ENCODE data around the gene POM121L12.

DNA sequence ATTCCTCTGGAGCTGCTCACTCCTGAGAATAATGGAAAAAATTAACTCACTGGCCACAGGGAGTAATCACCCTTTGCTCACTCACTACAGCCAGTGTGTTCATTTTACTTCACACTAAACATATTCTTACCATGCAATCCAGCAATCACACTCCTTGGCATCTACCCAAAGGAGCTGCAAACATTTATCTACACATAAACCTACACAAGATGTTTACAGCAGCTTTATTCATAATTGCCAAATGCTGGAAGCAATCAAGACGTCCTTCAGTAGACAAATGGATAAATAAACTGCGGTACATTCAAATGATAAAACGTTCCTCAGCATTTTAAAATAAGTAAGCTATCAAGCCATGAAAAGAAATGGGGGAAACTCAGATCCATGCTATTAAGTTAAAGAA lies 34.2 kb upstream of the POM121L12 start:
- TF ChIP-seq, protein P1, sequence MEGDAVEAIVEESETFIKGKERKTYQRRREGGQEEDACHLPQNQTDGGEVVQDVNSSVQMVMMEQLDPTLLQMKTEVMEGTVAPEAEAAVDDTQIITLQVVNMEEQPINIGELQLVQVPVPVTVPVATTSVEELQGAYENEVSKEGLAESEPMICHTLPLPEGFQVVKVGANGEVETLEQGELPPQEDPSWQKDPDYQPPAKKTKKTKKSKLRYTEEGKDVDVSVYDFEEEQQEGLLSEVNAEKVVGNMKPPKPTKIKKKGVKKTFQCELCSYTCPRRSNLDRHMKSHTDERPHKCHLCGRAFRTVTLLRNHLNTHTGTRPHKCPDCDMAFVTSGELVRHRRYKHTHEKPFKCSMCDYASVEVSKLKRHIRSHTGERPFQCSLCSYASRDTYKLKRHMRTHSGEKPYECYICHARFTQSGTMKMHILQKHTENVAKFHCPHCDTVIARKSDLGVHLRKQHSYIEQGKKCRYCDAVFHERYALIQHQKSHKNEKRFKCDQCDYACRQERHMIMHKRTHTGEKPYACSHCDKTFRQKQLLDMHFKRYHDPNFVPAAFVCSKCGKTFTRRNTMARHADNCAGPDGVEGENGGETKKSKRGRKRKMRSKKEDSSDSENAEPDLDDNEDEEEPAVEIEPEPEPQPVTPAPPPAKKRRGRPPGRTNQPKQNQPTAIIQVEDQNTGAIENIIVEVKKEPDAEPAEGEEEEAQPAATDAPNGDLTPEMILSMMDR (IDR thresholded peaks at IDR 0.05), result no peak
- TF ChIP-seq POLR2A (IDR thresholded peaks at IDR 0.05), result no peak
